Stimulated activated CD8-positive, alpha-beta memory T cell treated with anti-CD3 and anti-CD28 coated beads, Interleukin-4, amount 100 ng/mL, for 24 hours (primary cell): ENCODE data around the gene FUT8.
"Not testable (repeated sequence)": the region's sequence is repeated elsewhere in the genome, so short reads cannot be mapped to it uniquely, and the experiment has no call there.

ENCODE experiments used
- DNase-seq: peaks from one replicate; pipeline ENCODE4 v3.0.0-alpha.2; 2020; ENCODE audit warnings: low read depth

Gene FUT8

GRCh38 chr14:65716813-65717212 lies 304.3 kb downstream of the FUT8 start:
- not testable (repeated sequence) for DNase-seq

- not testable (repeated sequence) for DNase-seq
These were observed 304.9 kb downstream of the FUT8 start for GRCh38 chr14:65717384-65717915.

- DNase-seq: no peak
These were observed 306.1 kb downstream of the FUT8 start for GRCh38 chr14:65718629-65719028.

GRCh38 chr14:65720171-65720570 lies 307.6 kb downstream of the FUT8 start:
- DNase-seq: no peak

GRCh38 chr14:65720743-65721142 lies 308.2 kb downstream of the FUT8 start:
- no peak for DNase-seq

- no peak for DNase-seq
These were observed 310.8 kb downstream of the FUT8 start for GRCh38 chr14:65723348-65723747.

- DNase-seq: no peak
These were observed 316.1 kb downstream of the FUT8 start for GRCh38 chr14:65728604-65729003.

- no peak for DNase-seq
These were observed 317.0 kb downstream of the FUT8 start for GRCh38 chr14:65729566-65729965.

- DNase-seq: no peak
These were observed 319.5 kb downstream of the FUT8 start for GRCh38 chr14:65731933-65732506.

GRCh38 chr14:65738339-65738738 lies 325.8 kb downstream of the FUT8 start:
- DNase-seq: no peak

- no peak for DNase-seq
These were observed 333.1 kb downstream of the FUT8 start for GRCh38 chr14:65745396-65746190.

GRCh38 chr14:65748796-65749195 lies 336.3 kb downstream of the FUT8 start:
- DNase-seq: no peak

GRCh38 chr14:65749287-65749686 lies 336.8 kb downstream of the FUT8 start:
- DNase-seq: no peak

GRCh38 chr14:65750906-65751305 lies 338.4 kb downstream of the FUT8 start:
- DNase-seq: no peak

GRCh38 chr14:65751510-65751909 lies 339.0 kb downstream of the FUT8 start:
- DNase-seq: no peak

- DNase-seq: no peak
These were observed 340.5 kb downstream of the FUT8 start for GRCh38 chr14:65753061-65753460.

- no peak for DNase-seq
These were observed 342.8 kb downstream of the FUT8 start for GRCh38 chr14:65755331-65755730.

- no peak for DNase-seq
These were observed 344.4 kb downstream of the FUT8 start for GRCh38 chr14:65756880-65757279.

- no peak for DNase-seq
These were observed 356.6 kb downstream of the FUT8 start for GRCh38 chr14:65769151-65769550.

- no peak for DNase-seq
These were observed 358.2 kb downstream of the FUT8 start for GRCh38 chr14:65770681-65771080.

- no peak for DNase-seq
These were observed 358.7 kb downstream of the FUT8 start for GRCh38 chr14:65771271-65771670.

- DNase-seq: no peak
These were observed 359.9 kb downstream of the FUT8 start for GRCh38 chr14:65772466-65772865.

- DNase-seq: no peak
These were observed 360.5 kb downstream of the FUT8 start for GRCh38 chr14:65772921-65773574.
